Activated CD4-positive, alpha-beta T cell treated with anti-CD3 and anti-CD28 coated beads for 36 hours (primary cell): ENCODE results near the gene NET1. TPM values are rescaled to one million over a fixed set of nuclear protein-coding genes. Genes with fewer than 3 reads are reported as not detected.
"Not testable (repeated sequence)": the region's sequence is repeated elsewhere in the genome, so short reads cannot be mapped to it uniquely, and the experiment has no call there.

ENCODE experiments used
- ATAC-seq: fragments of 200-7000 bp; cut with Tn5 transposase; one replicate; pipeline ENCODE4 v1.10.0; 2021; ENCODE audit warnings: mild to moderate bottlenecking, moderate library complexity
- CTCF ChIA-PET: fragments of 350-600 bp; sonication (Branson Sonifier 250); formaldehyde crosslinking; loops from one replicate; lab custom pipeline; 2021; ENCODE audit warnings: antibody characterized with exemption; lab: Charles Lee
- POLR2A ChIA-PET: fragments of 350-600 bp; sonication (Branson Sonifier 250); formaldehyde crosslinking; loops from one replicate; lab custom pipeline; 2021; ENCODE audit warnings: antibody characterized with exemption, inconsistent platforms; lab: Charles Lee
- DNase-seq: peaks from one replicate; pipeline ENCODE4 v3.0.0-alpha.2; 2020
- H3K27ac Mint-ChIP-seq: one replicate; pipeline ENCODE4 v1.8.0; 2021; ENCODE audit warnings: mixed read lengths
- H3K27me3 Mint-ChIP-seq: one replicate; pipeline ENCODE4 v1.8.0; 2021; ENCODE audit warnings: mixed read lengths
- H3K36me3 Mint-ChIP-seq: one replicate; pipeline ENCODE4 v1.8.0; 2021; ENCODE audit warnings: low read depth, mixed read lengths
- H3K4me1 Mint-ChIP-seq: one replicate; pipeline ENCODE4 v1.8.0; 2021; ENCODE audit warnings: mixed read lengths
- H3K4me3 Mint-ChIP-seq: one replicate; pipeline ENCODE4 v1.8.0; 2021; ENCODE audit warnings: mild to moderate bottlenecking, moderate library complexity, mixed read lengths
- H3K9me3 Mint-ChIP-seq: one replicate; pipeline ENCODE4 v1.8.0; 2021; ENCODE audit warnings: low read depth, mixed read lengths
- intact Hi-C, 2 experiments: fragments of 100-400 bp; cut with DNase I in 1 of 2; cut with micrococcal nuclease in 1 of 2; formaldehyde crosslinking; loops; one replicate each; pipeline versions ENCODE4 v1.14.2 to v1.15.1; 2022 to 2024; cut with DNase I, micrococcal nuclease
- total RNA-seq, 2 experiments: library from RNA; stranded (reverse); gene quantifications; one replicate each; pipeline ENCODE4 v1.2.3, GENCODE V29; 2021

The NET1 gene
- total RNA-seq, 2 experiments from 2014 or later, result 27.8 to 34.8 TPM

- ATAC-seq, H3K9me3 Mint-ChIP-seq, POLR2A ChIA-PET, intact Hi-C loops, H3K4me1 Mint-ChIP-seq, H3K36me3 Mint-ChIP-seq, DNase-seq, H3K4me3 Mint-ChIP-seq, H3K27me3 Mint-ChIP-seq, H3K27ac Mint-ChIP-seq: not testable (repeated sequence)
- CTCF ChIA-PET, result interaction anchor here (1.2 to 2.1 kb wide), 3 partner anchors 11 to 529 kb away, joined by 3 to 6 read pairs (median 3); no protein-coding TSS in a partner anchor
Observed at GRCh38 chr10:5379202-5379601, 33.2 kb upstream of the NET1 start.

- not testable (repeated sequence) for H3K27me3 Mint-ChIP-seq, H3K4me3 Mint-ChIP-seq
- intact Hi-C loops, result loop anchor here in 1 of 2 experiments (5.0 kb wide), 1 partner anchor 288 kb away; the partner anchor contains the start of gene AKR1C3
Observed at GRCh38 chr10:5380395-5380794, 32.0 kb upstream of the NET1 start.

GRCh38 chr10:5381187-5381586, 31.2 kb upstream of the NET1 start:
- no peaks in the 10 kb centered on the region for H3K27me3 Mint-ChIP-seq
- H3K27ac Mint-ChIP-seq, result no peak overlapping the region
- H3K4me3 Mint-ChIP-seq, result no peak overlapping the region
- intact Hi-C loops, result loop anchor here in 1 of 2 experiments (5.0 kb wide), 1 partner anchor 289 kb away; the partner anchor contains the start of gene AKR1C3
- no peaks in the 10 kb centered on the region for H3K4me1 Mint-ChIP-seq
- ChIA-PET POLR2A (no interaction called here), CTCF (interaction anchor here (0.5 to 2.1 kb wide), 5 partner anchors 17 to 566 kb away, joined by 3 to 6 read pairs (median 3); partner anchors contain the start of gene TUBAL3)
- ATAC-seq (no peak), DNase-seq (no peak)
- H3K9me3 Mint-ChIP-seq, result peaks cover 5% of the 10 kb centered on the region
- no peaks in the 10 kb centered on the region for H3K36me3 Mint-ChIP-seq

More at GRCh38 chr10:5380395-5380794, 32.0 kb upstream of the NET1 start:
- DNase-seq, H3K4me1 Mint-ChIP-seq, ATAC-seq, POLR2A ChIA-PET, H3K9me3 Mint-ChIP-seq, H3K36me3 Mint-ChIP-seq, H3K27ac Mint-ChIP-seq: not testable (repeated sequence)
- CTCF ChIA-PET, result interaction anchor here (0.5 to 2.1 kb wide), 8 partner anchors 12 to 565 kb away, joined by 3 to 6 read pairs (median 3); partner anchors contain the start of gene TUBAL3

- Mint-ChIP-seq H3K9me3 (peaks cover 14% of the 10 kb centered on the region), H3K4me1 (no peaks in the 10 kb centered on the region), H3K27ac (no peak overlapping the region), H3K4me3 (no peak overlapping the region), H3K27me3 (peaks cover 4% of the 10 kb centered on the region), H3K36me3 (no peaks in the 10 kb centered on the region)
- ChIA-PET POLR2A (no interaction called here), CTCF (interaction anchor here (0.6 kb wide), 1 partner anchor 291 kb away, joined by 3 read pairs; no protein-coding TSS in a partner anchor)
- no peak for DNase-seq
- intact Hi-C loops, result no loop called here
- no peak for ATAC-seq
Observed at GRCh38 chr10:5385224-5385623, 27.1 kb upstream of the NET1 start.

- Mint-ChIP-seq H3K27me3 (peaks cover 4% of the 10 kb centered on the region), H3K4me3 (no peak overlapping the region), H3K36me3 (no peaks in the 10 kb centered on the region), H3K4me1 (no peaks in the 10 kb centered on the region), H3K9me3 (peaks cover 28% of the 10 kb centered on the region), H3K27ac (no peak overlapping the region)
- DNase-seq, result no peak
- CTCF ChIA-PET, result interaction anchor here (0.9 to 1.6 kb wide), 3 partner anchors 17 to 537 kb away, joined by 3 to 8 read pairs (median 4); partner anchors contain the start of gene TUBAL3
- ATAC-seq, result peak; percentile 60
- intact Hi-C loops, result no loop called here
- POLR2A ChIA-PET, result no interaction called here
Observed at GRCh38 chr10:5387169-5387568, 25.2 kb upstream of the NET1 start.

GRCh38 chr10:5390607-5391205, 21.7 kb upstream of the NET1 start:
- ChIA-PET POLR2A (no interaction called here), CTCF (interaction anchor here (0.7 kb wide), 1 partner anchor 233 kb away, joined by 3 read pairs; no protein-coding TSS in a partner anchor)
- H3K9me3 Mint-ChIP-seq, result peaks cover 28% of the 10 kb centered on the region
- no peak overlapping the region for H3K27ac Mint-ChIP-seq
- intact Hi-C loops, result no loop called here
- H3K4me1 Mint-ChIP-seq, result no peaks in the 10 kb centered on the region
- H3K4me3 Mint-ChIP-seq, result no peak overlapping the region
- peaks cover 4% of the 10 kb centered on the region for H3K27me3 Mint-ChIP-seq
- DNase-seq (no peak), ATAC-seq (no peak)
- H3K36me3 Mint-ChIP-seq, result no peaks in the 10 kb centered on the region

GRCh38 chr10:5391790-5392189, 20.6 kb upstream of the NET1 start:
- no peak overlapping the region for H3K4me3 Mint-ChIP-seq
- no peak for DNase-seq
- intact Hi-C loops, result no loop called here
- no peak for ATAC-seq
- no peaks in the 10 kb centered on the region for H3K36me3 Mint-ChIP-seq
- peaks cover 6% of the 10 kb centered on the region for H3K27me3 Mint-ChIP-seq
- H3K27ac Mint-ChIP-seq, result no peak overlapping the region
- CTCF ChIA-PET, result interaction anchor here (0.7 to 2.2 kb wide), 3 partner anchors 8 to 32 kb away, joined by 3 to 5 read pairs (median 4); partner anchors contain the start of gene TUBAL3
- POLR2A ChIA-PET, result interaction anchor here (0.9 kb wide), 1 partner anchor 13 kb away, joined by 7 read pairs; the partner anchor contains the start of gene TUBAL3
- peaks cover 28% of the 10 kb centered on the region for H3K9me3 Mint-ChIP-seq
- no peaks in the 10 kb centered on the region for H3K4me1 Mint-ChIP-seq

- intact Hi-C loops, result no loop called here
- peaks cover 25% of the 10 kb centered on the region for H3K9me3 Mint-ChIP-seq
- ATAC-seq (no peak), DNase-seq (no peak)
- H3K27me3 Mint-ChIP-seq, result peaks cover 8% of the 10 kb centered on the region
- no peaks in the 10 kb centered on the region for H3K36me3 Mint-ChIP-seq
- no peaks in the 10 kb centered on the region for H3K4me1 Mint-ChIP-seq
- no peak overlapping the region for H3K27ac Mint-ChIP-seq
- POLR2A ChIA-PET, result no interaction called here
- no peak overlapping the region for H3K4me3 Mint-ChIP-seq
- CTCF ChIA-PET, result interaction anchor here (0.7 to 2.2 kb wide), 3 partner anchors 10 to 503 kb away, joined by 3 to 5 read pairs (median 3); no protein-coding TSS in a partner anchor
Observed at GRCh38 chr10:5393529-5393928, 18.8 kb upstream of the NET1 start.

GRCh38 chr10:5395168-5395567, 17.2 kb upstream of the NET1 start:
- Mint-ChIP-seq H3K27ac (no peak overlapping the region), H3K36me3 (no peaks in the 10 kb centered on the region), H3K4me3 (no peak overlapping the region), H3K9me3 (peaks cover 15% of the 10 kb centered on the region), H3K27me3 (peaks cover 8% of the 10 kb centered on the region), H3K4me1 (no peaks in the 10 kb centered on the region)
- CTCF ChIA-PET, result no interaction called here
- ATAC-seq, result no peak
- intact Hi-C loops, result no loop called here
- POLR2A ChIA-PET, result no interaction called here
- DNase-seq, result no peak

GRCh38 chr10:5396556-5397300, 15.6 kb upstream of the NET1 start:
- no peak for DNase-seq
- Mint-ChIP-seq H3K4me1 (no peaks in the 10 kb centered on the region), H3K9me3 (peaks cover under 1% of the 10 kb centered on the region), H3K27ac (no peak overlapping the region), H3K27me3 (peaks cover 8% of the 10 kb centered on the region), H3K36me3 (no peaks in the 10 kb centered on the region), H3K4me3 (no peak overlapping the region)
- ATAC-seq, result no peak
- ChIA-PET CTCF (interaction anchor here (0.7 to 1.1 kb wide), 2 partner anchors 13 to 28 kb away, joined by 4 read pairs; no protein-coding TSS in a partner anchor), POLR2A (interaction anchor here (0.6 kb wide), 1 partner anchor 238 kb away, joined by 3 read pairs; no protein-coding TSS in a partner anchor)
- intact Hi-C loops, result no loop called here

- no peak for ATAC-seq
- intact Hi-C loops, result no loop called here
- DNase-seq, result no peak
- Mint-ChIP-seq H3K9me3 (no peaks in the 10 kb centered on the region), H3K36me3 (no peaks in the 10 kb centered on the region), H3K4me1 (no peaks in the 10 kb centered on the region), H3K4me3 (no peak overlapping the region), H3K27ac (no peak overlapping the region), H3K27me3 (peaks cover 8% of the 10 kb centered on the region)
- CTCF ChIA-PET, result interaction anchor here (1.0 kb wide), 1 partner anchor 9 kb away, joined by 3 read pairs; no protein-coding TSS in a partner anchor
- POLR2A ChIA-PET, result no interaction called here
Observed at GRCh38 chr10:5399332-5399731, 13.0 kb upstream of the NET1 start.
